ENCODE data around the gene SERTAD1.
"Not testable (repeated sequence)": the region's sequence is repeated elsewhere in the genome, so short reads cannot be mapped to it uniquely, and the experiment has no call there.

The SERTAD1 gene

GRCh38 chr19:40452016-40452415 lies 26.2 kb upstream of the SERTAD1 start:
- DNase-seq (ENCODE audit: low read depth in 2 of 3, low spot score in 2 of 3): no peak

GRCh38 chr19:40450664-40451063 lies 24.9 kb upstream of the SERTAD1 start:
- DNase-seq (ENCODE audit: low read depth in 2 of 3, low spot score in 2 of 3): no peak

- DNase-seq (ENCODE audit: low read depth in 2 of 3, low spot score in 2 of 3): no peak
These were observed 23.7 kb upstream of the SERTAD1 start for GRCh38 chr19:40449506-40449905.

- DNase-seq (ENCODE audit: low read depth in 2 of 3, low spot score in 2 of 3): no peak
These were observed 20.5 kb upstream of the SERTAD1 start for GRCh38 chr19:40446263-40446784.

GRCh38 chr19:40445780-40446262 lies 20.0 kb upstream of the SERTAD1 start:
- DNase-seq (ENCODE audit: low read depth in 2 of 3, low spot score in 2 of 3): no peak

- DNase-seq (ENCODE audit: low read depth in 2 of 3, low spot score in 2 of 3): no peak
These were observed 19.1 kb upstream of the SERTAD1 start for GRCh38 chr19:40444825-40445312.

- peak; percentile 82 to 95 (median 88) for DNase-seq (ENCODE audit: low read depth in 2 of 3, low spot score in 2 of 3)
These were observed 18.4 kb upstream of the SERTAD1 start, which contains the start of gene SERTAD3 for GRCh38 chr19:40444000-40444824. Gene SERTAD3, minus strand, starts transcription at chr19:40444335. Its CDS starts 2,255 bp downstream, at chr19:40442080.

- peak; percentile 79 to 98 (median 94) for DNase-seq (ENCODE audit: low read depth in 2 of 3, low spot score in 2 of 3)
These were observed 17.6 kb upstream of the SERTAD1 start for GRCh38 chr19:40443131-40443999.

- no peak for DNase-seq (ENCODE audit: low read depth in 2 of 3, low spot score in 2 of 3)
These were observed 16.7 kb upstream of the SERTAD1 start for GRCh38 chr19:40442328-40443130.

- no peak for DNase-seq (ENCODE audit: low read depth in 2 of 3, low spot score in 2 of 3)
These were observed 16.0 kb upstream of the SERTAD1 start for GRCh38 chr19:40441719-40442253.

GRCh38 chr19:40438284-40438683 lies 12.5 kb upstream of the SERTAD1 start:
- no peak for DNase-seq (ENCODE audit: low read depth in 2 of 3, low spot score in 2 of 3)

- peak in 1 of 3 experiments; percentile 38 for DNase-seq (ENCODE audit: low read depth in 2 of 3, low spot score in 2 of 3)
These were observed 7.8 kb upstream of the SERTAD1 start for GRCh38 chr19:40433391-40434216.

GRCh38 chr19:40432760-40433159 lies 7.0 kb upstream of the SERTAD1 start:
- DNase-seq (ENCODE audit: low read depth in 2 of 3, low spot score in 2 of 3): not testable (repeated sequence)

GRCh38 chr19:40431698-40432097 lies 5.9 kb upstream of the SERTAD1 start:
- no peak for DNase-seq (ENCODE audit: low read depth in 2 of 3, low spot score in 2 of 3)

- DNase-seq (ENCODE audit: low read depth in 2 of 3, low spot score in 2 of 3): not testable (repeated sequence)
These were observed 4.5 kb upstream of the SERTAD1 start for GRCh38 chr19:40430242-40430641.

GRCh38 chr19:40428197-40428596 lies 2.4 kb upstream of the SERTAD1 start:
- not testable (repeated sequence) for DNase-seq (ENCODE audit: low read depth in 2 of 3, low spot score in 2 of 3)

- DNase-seq (ENCODE audit: low read depth in 2 of 3, low spot score in 2 of 3): no peak
These were observed 949 bp downstream of the SERTAD1 start for GRCh38 chr19:40424637-40425449.

GRCh38 chr19:40423938-40424337 lies 1.9 kb downstream of the SERTAD1 start:
- no peak for DNase-seq (ENCODE audit: low read depth in 2 of 3, low spot score in 2 of 3)
